ENCODE measurements around the gene HSD3B1. TPM values are rescaled to one million over a fixed set of nuclear protein-coding genes. Genes with fewer than 3 reads are reported as not detected.

The HSD3B1 gene
- total and polyA plus RNA-seq, 2 experiments from 2014 or later, result not detected

DNA sequence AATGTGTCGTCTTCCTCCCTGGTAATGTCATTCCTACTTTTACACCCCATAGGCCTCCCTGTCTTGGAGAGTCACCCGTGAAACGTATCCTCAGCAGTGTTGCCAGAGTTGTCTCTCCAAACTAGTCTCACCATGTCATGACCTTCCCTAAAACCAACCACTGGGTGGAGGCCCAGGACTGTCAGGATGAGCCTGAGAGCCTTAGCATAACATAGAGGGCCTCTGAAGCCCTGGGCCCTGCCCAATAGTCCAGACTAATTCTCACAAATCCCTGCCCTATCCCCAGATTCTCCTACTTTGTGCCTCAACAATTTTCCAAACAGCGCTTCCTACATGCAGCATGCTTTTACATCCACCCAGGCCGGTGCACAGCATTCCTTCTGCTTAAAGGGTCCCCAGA is 29.3 kb upstream of the HSD3B1 start:
- Histone ChIP-seq H4K20me1 (replicated peaks; ENCODE audit: insufficient read depth) (no peaks in the 10 kb centered on the region), H3K36me3 (ENCODE audit: insufficient read depth) (no peaks in the 10 kb centered on the region), H2AFZ (no peak overlapping the region), H3K4me3 (no peak overlapping the region), H3K27ac (ENCODE audit: low read depth) (no peak overlapping the region), H3F3A (replicated peaks; ENCODE audit: low read depth) (no peaks in the 10 kb centered on the region), H3K27me3 (ENCODE audit: insufficient read depth) (no peaks in the 10 kb centered on the region), H3K4me2 (no peak overlapping the region), H3K79me2 (replicated peaks; ENCODE audit: insufficient read depth) (no peaks in the 10 kb centered on the region), H3K4me1 (ENCODE audit: insufficient read depth) (no peaks in the 10 kb centered on the region), H3K9me2 (ENCODE audit: insufficient read depth) (no peaks in the 10 kb centered on the region)
- Mint-ChIP-seq H3K9me3 (no peaks in the 10 kb centered on the region), H3K27ac (no peak overlapping the region), H3K36me3 (ENCODE audit: low read depth) (no peaks in the 10 kb centered on the region), H3K4me3 (no peak overlapping the region), H3K27me3 (ENCODE audit: insufficient read depth, low read depth, poor library complexity) (peaks cover 6% of the 10 kb centered on the region), H3K4me1 (peaks cover 9% of the 10 kb centered on the region)
- DNase-seq (ENCODE audit: low spot score), result peak; percentile 19
- TF ChIP-seq JUNB (IDR thresholded peaks at IDR 0.05; ENCODE audit: unreplicated experiment), result no peak
- TF ChIP-seq ZNF114 (CRISPR knock-in tag; IDR thresholded peaks at IDR 0.05), result no peak
- no peak for TF ChIP-seq NANOG (IDR thresholded peaks at IDR 0.05; ENCODE audit: borderline replicate concordance)
- TF ChIP-seq, protein P1, sequence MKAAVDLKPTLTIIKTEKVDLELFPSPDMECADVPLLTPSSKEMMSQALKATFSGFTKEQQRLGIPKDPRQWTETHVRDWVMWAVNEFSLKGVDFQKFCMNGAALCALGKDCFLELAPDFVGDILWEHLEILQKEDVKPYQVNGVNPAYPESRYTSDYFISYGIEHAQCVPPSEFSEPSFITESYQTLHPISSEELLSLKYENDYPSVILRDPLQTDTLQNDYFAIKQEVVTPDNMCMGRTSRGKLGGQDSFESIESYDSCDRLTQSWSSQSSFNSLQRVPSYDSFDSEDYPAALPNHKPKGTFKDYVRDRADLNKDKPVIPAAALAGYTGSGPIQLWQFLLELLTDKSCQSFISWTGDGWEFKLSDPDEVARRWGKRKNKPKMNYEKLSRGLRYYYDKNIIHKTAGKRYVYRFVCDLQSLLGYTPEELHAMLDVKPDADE (IDR thresholded peaks at IDR 0.05), result no peak
- TF ChIP-seq, protein P2, sequence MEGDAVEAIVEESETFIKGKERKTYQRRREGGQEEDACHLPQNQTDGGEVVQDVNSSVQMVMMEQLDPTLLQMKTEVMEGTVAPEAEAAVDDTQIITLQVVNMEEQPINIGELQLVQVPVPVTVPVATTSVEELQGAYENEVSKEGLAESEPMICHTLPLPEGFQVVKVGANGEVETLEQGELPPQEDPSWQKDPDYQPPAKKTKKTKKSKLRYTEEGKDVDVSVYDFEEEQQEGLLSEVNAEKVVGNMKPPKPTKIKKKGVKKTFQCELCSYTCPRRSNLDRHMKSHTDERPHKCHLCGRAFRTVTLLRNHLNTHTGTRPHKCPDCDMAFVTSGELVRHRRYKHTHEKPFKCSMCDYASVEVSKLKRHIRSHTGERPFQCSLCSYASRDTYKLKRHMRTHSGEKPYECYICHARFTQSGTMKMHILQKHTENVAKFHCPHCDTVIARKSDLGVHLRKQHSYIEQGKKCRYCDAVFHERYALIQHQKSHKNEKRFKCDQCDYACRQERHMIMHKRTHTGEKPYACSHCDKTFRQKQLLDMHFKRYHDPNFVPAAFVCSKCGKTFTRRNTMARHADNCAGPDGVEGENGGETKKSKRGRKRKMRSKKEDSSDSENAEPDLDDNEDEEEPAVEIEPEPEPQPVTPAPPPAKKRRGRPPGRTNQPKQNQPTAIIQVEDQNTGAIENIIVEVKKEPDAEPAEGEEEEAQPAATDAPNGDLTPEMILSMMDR (conservative IDR thresholded peaks at IDR 0.05; ENCODE audit: low read depth in 2 of 2), result peak in 1 of 2 experiments; percentile 39; a peak in 2 of 4 replicates
- no peak for TF ChIP-seq CREB1 (CRISPR knock-in tag; IDR thresholded peaks at IDR 0.05; ENCODE audit: low read depth)
- peak; percentile 14; the same call in 1 of the 3 replicates for ATAC-seq

DNA sequence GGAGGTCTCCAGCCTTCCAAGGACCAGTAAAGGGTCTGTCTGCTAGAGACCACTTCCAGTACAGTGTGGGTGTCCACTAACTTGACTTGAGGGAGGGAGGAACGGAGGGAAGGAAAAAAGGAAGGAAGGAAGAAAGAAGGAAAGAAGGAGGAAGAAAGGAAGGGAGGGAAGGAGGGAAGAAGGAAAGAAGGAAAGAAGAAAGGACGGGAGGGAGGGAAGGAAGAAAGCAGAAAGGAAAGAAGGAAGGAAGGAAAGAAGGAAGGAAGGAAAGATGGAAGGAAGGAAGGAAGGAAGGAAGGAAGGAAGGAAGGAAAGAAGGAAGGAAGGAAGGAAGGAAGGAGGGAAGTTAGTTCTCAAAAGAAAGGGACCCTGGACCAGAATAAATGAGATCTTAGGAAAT is 26.8 kb upstream of the HSD3B1 start:
- Mint-ChIP-seq H3K4me1 (peaks cover 23% of the 10 kb centered on the region), H3K4me3 (no peak overlapping the region), H3K36me3 (ENCODE audit: low read depth) (no peaks in the 10 kb centered on the region), H3K27me3 (ENCODE audit: insufficient read depth, low read depth, poor library complexity) (peaks cover 7% of the 10 kb centered on the region), H3K27ac (no peak overlapping the region), H3K9me3 (no peaks in the 10 kb centered on the region)
- H3K9me2 ChIP-seq (ENCODE audit: insufficient read depth), result no peaks in the 10 kb centered on the region
- TF ChIP-seq CREB1 (CRISPR knock-in tag; IDR thresholded peaks at IDR 0.05; ENCODE audit: low read depth), result no peak
- TF ChIP-seq, protein P3, sequence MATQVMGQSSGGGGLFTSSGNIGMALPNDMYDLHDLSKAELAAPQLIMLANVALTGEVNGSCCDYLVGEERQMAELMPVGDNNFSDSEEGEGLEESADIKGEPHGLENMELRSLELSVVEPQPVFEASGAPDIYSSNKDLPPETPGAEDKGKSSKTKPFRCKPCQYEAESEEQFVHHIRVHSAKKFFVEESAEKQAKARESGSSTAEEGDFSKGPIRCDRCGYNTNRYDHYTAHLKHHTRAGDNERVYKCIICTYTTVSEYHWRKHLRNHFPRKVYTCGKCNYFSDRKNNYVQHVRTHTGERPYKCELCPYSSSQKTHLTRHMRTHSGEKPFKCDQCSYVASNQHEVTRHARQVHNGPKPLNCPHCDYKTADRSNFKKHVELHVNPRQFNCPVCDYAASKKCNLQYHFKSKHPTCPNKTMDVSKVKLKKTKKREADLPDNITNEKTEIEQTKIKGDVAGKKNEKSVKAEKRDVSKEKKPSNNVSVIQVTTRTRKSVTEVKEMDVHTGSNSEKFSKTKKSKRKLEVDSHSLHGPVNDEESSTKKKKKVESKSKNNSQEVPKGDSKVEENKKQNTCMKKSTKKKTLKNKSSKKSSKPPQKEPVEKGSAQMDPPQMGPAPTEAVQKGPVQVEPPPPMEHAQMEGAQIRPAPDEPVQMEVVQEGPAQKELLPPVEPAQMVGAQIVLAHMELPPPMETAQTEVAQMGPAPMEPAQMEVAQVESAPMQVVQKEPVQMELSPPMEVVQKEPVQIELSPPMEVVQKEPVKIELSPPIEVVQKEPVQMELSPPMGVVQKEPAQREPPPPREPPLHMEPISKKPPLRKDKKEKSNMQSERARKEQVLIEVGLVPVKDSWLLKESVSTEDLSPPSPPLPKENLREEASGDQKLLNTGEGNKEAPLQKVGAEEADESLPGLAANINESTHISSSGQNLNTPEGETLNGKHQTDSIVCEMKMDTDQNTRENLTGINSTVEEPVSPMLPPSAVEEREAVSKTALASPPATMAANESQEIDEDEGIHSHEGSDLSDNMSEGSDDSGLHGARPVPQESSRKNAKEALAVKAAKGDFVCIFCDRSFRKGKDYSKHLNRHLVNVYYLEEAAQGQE (IDR thresholded peaks at IDR 0.05; ENCODE audit: unreplicated experiment), result no peak
- TF ChIP-seq, protein P2 (conservative IDR thresholded peaks at IDR 0.05; ENCODE audit: low read depth in 2 of 2), result no peak
- TF ChIP-seq JUNB (IDR thresholded peaks at IDR 0.05; ENCODE audit: unreplicated experiment), result no peak
- no peak overlapping the region for H2AFZ ChIP-seq
- no peaks in the 10 kb centered on the region for H3K27me3 ChIP-seq (ENCODE audit: insufficient read depth)
- H3K4me3 ChIP-seq, result no peak overlapping the region
- no peaks in the 10 kb centered on the region for H3F3A ChIP-seq (replicated peaks; ENCODE audit: low read depth)
- H3K4me2 ChIP-seq, result no peak overlapping the region
- H3K4me1 ChIP-seq (ENCODE audit: insufficient read depth), result no peaks in the 10 kb centered on the region
- H3K36me3 ChIP-seq (ENCODE audit: insufficient read depth), result no peaks in the 10 kb centered on the region
- DNase-seq (ENCODE audit: low spot score) (no peak), ATAC-seq (no peak)
- H3K79me2 ChIP-seq (replicated peaks; ENCODE audit: insufficient read depth), result no peaks in the 10 kb centered on the region
- H3K27ac ChIP-seq (ENCODE audit: low read depth), result no peak overlapping the region
- H4K20me1 ChIP-seq (replicated peaks; ENCODE audit: insufficient read depth), result no peaks in the 10 kb centered on the region
